Activated CD4-positive, alpha-beta T cell treated with anti-CD3 and anti-CD28 coated beads for 36 hours (primary cell): Measurements from ENCODE around the gene NEBL. TPM values are rescaled to one million over a fixed set of nuclear protein-coding genes. Genes with fewer than 3 reads are reported as not detected.

Experiments used
- ATAC-seq: fragments of 200-7000 bp; cut with Tn5 transposase; one replicate; pipeline ENCODE4 v1.10.0; 2021; ENCODE audit warnings: mild to moderate bottlenecking, moderate library complexity
- CTCF ChIA-PET: fragments of 350-600 bp; sonication (Branson Sonifier 250); formaldehyde crosslinking; loops from one replicate; lab custom pipeline; 2021; ENCODE audit warnings: antibody characterized with exemption; lab: Charles Lee
- POLR2A ChIA-PET: fragments of 350-600 bp; sonication (Branson Sonifier 250); formaldehyde crosslinking; loops from one replicate; lab custom pipeline; 2021; ENCODE audit warnings: antibody characterized with exemption, inconsistent platforms; lab: Charles Lee
- DNase-seq: peaks from one replicate; pipeline ENCODE4 v3.0.0-alpha.2; 2020
- H3K27ac Mint-ChIP-seq: one replicate; pipeline ENCODE4 v1.8.0; 2021; ENCODE audit warnings: mixed read lengths
- H3K27me3 Mint-ChIP-seq: one replicate; pipeline ENCODE4 v1.8.0; 2021; ENCODE audit warnings: mixed read lengths
- H3K36me3 Mint-ChIP-seq: one replicate; pipeline ENCODE4 v1.8.0; 2021; ENCODE audit warnings: low read depth, mixed read lengths
- H3K4me1 Mint-ChIP-seq: one replicate; pipeline ENCODE4 v1.8.0; 2021; ENCODE audit warnings: mixed read lengths
- H3K4me3 Mint-ChIP-seq: one replicate; pipeline ENCODE4 v1.8.0; 2021; ENCODE audit warnings: mild to moderate bottlenecking, moderate library complexity, mixed read lengths
- H3K9me3 Mint-ChIP-seq: one replicate; pipeline ENCODE4 v1.8.0; 2021; ENCODE audit warnings: low read depth, mixed read lengths
- intact Hi-C, 2 experiments: fragments of 100-400 bp; cut with DNase I in 1 of 2; cut with micrococcal nuclease in 1 of 2; formaldehyde crosslinking; loops; one replicate each; pipeline versions ENCODE4 v1.14.2 to v1.15.1; 2022 to 2024; cut with DNase I, micrococcal nuclease
- total RNA-seq, 2 experiments: library from RNA; stranded (reverse); gene quantifications; one replicate each; pipeline ENCODE4 v1.2.3, GENCODE V29; 2021

The NEBL gene
- total RNA-seq, 2 experiments from 2014 or later, result 0.04 to 0.05 TPM

DNA sequence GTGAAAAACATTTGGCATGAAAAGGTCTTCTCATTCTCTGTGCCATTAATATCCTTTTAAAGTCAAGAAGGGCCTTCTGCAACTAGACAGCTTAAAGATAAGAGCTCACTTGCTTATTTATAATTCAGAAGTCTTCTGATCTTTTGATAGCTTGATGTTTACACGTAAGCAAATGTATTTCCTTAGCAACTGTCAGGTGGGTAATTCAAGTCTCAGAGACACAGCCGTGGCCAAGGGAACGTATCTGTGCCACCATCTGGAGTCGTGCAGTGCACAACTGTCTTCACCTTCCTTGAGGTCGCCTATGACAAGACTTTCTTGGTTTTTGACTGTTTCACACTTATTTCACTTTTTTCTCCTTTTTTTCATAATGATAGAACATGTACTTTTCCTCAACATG lies 4.0 kb upstream of the NEBL start:
- POLR2A ChIA-PET, result interaction anchor here (0.6 kb wide), 1 partner anchor 13 kb away, joined by 4 read pairs; no protein-coding TSS in a partner anchor
- H3K4me3 Mint-ChIP-seq, result no peak overlapping the region
- H3K27me3 Mint-ChIP-seq, result no peaks in the 10 kb centered on the region
- ATAC-seq (no peak), DNase-seq (no peak)
- H3K36me3 Mint-ChIP-seq, result no peaks in the 10 kb centered on the region
- no peak overlapping the region for H3K27ac Mint-ChIP-seq
- intact Hi-C loops, result no loop called here
- no peaks in the 10 kb centered on the region for H3K4me1 Mint-ChIP-seq
- H3K9me3 Mint-ChIP-seq, result peaks cover 8% of the 10 kb centered on the region
- CTCF ChIA-PET, result interaction anchor here (0.7 kb wide), 1 partner anchor 464 kb away, joined by 4 read pairs; no protein-coding TSS in a partner anchor

DNA sequence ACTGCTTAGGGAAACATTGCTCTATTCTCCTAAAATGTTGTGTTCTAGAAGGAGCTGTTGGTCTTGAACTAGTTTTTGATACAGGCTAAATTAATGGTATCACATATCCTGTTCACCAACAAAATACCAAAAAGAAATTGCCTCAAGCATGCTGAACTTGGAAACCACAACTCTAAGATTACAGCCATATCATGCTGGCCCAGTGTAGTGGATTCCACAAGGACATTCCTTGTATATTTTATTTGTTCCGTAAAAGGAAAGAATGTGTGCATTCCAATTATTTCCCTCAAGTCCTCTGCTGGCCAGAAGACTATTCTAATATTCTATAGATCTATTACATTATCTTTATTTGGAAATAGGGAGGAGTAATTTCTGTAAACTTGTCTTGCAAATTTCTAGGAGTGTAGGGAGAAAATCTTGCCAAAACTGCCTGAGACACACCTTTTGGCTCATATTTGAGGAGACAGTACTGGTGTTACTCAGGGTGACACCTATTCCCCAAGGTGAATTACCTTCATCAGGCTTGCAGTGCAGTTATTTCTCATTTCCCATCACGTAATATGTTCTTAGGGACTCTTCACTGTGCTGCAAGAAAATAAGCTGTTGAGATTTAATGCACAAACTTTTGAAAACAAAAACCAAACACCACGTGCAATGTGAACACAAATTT lies 1.9 kb upstream of the NEBL start:
- ChIA-PET POLR2A (no interaction called here), CTCF (no interaction called here)
- Mint-ChIP-seq H3K9me3 (peaks cover 5% of the 10 kb centered on the region), H3K27me3 (no peaks in the 10 kb centered on the region), H3K4me1 (no peaks in the 10 kb centered on the region), H3K4me3 (no peak overlapping the region), H3K27ac (no peak overlapping the region), H3K36me3 (no peaks in the 10 kb centered on the region)
- DNase-seq, result no peak
- intact Hi-C loops, result no loop called here
- ATAC-seq, result no peak

DNA sequence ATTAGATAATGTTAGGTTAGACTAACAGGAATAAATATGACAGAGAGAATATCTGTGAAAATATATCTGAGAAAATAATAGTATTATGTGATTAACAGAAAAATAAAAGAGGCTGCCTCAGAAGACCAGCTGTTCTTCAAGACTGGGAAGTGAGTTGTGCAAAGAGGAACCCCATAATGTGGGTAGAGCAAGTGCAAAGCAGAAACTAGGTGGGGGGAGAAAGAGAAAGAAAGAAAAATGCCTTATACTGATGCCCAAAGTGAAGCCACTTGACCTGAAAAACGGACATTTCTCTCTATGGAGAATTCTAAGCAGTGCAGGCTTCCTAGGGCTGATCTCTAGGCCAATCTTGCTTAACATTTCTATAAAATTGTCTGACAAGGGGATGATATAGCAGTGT lies 3.8 kb downstream of the NEBL start:
- Mint-ChIP-seq H3K27me3 (peaks cover 10% of the 10 kb centered on the region), H3K4me1 (no peaks in the 10 kb centered on the region), H3K4me3 (no peak overlapping the region), H3K36me3 (no peaks in the 10 kb centered on the region), H3K9me3 (no peaks in the 10 kb centered on the region), H3K27ac (no peak overlapping the region)
- ATAC-seq (no peak), DNase-seq (no peak)
- intact Hi-C loops, result no loop called here
- ChIA-PET POLR2A (no interaction called here), CTCF (no interaction called here)

DNA sequence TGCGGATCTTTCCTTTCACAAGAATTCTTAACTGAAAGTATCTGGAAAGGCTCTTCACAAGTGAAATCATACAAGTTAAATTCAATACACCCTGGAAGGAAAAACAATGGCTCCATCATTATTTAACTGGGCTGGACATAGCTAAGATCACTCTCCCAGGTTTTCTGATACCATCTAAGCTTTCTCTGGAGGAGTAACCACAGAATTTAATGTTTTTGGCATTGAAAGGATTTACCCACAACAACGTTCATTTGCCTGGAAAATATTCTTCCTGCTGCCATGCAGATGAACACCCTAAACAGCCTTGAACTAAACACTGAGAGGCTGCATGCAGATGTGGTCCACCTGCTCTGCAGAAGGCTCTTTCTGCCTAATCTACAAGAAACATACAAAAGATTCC lies 4.3 kb downstream of the NEBL start:
- ChIA-PET POLR2A (interaction anchor here (0.6 kb wide), 1 partner anchor 251 kb away, joined by 4 read pairs; no protein-coding TSS in a partner anchor), CTCF (no interaction called here)
- ATAC-seq (no peak), DNase-seq (no peak)
- Mint-ChIP-seq H3K4me3 (no peak overlapping the region), H3K4me1 (no peaks in the 10 kb centered on the region), H3K27me3 (peaks cover 10% of the 10 kb centered on the region), H3K27ac (no peak overlapping the region), H3K9me3 (no peaks in the 10 kb centered on the region), H3K36me3 (no peaks in the 10 kb centered on the region)
- intact Hi-C loops, result no loop called here

DNA sequence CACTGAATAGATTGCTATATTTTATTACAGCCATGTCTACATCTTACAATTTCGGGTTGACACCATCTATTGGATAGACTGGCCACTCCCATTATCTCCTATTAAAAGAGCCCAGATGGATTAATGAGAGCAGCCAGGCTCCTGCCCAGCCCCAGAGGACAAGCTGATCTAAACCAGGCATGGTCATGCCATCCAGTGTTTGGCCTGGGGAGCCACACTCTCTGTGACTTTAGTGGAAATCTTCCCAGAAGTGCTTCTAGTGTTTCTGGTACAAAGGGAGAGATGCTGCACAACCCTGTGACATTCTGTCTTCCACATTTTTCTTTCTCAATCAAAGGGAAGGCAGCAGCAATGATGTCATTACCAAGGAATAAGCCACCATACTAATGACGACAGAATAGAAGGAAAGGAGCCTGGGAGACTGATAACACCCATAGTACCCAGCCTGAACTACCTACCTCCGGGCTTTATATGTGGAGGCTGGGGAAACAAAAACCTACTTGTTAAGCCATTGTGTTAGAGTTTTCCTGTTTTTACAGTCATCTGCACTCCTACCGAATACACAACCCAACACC lies 5.0 kb downstream of the NEBL start:
- Mint-ChIP-seq H3K4me3 (no peak overlapping the region), H3K27me3 (peaks cover 10% of the 10 kb centered on the region), H3K4me1 (no peaks in the 10 kb centered on the region), H3K27ac (no peak overlapping the region), H3K36me3 (no peaks in the 10 kb centered on the region), H3K9me3 (no peaks in the 10 kb centered on the region)
- intact Hi-C loops, result no loop called here
- ATAC-seq, result no peak
- no peak for DNase-seq
- ChIA-PET POLR2A (no interaction called here), CTCF (no interaction called here)

DNA sequence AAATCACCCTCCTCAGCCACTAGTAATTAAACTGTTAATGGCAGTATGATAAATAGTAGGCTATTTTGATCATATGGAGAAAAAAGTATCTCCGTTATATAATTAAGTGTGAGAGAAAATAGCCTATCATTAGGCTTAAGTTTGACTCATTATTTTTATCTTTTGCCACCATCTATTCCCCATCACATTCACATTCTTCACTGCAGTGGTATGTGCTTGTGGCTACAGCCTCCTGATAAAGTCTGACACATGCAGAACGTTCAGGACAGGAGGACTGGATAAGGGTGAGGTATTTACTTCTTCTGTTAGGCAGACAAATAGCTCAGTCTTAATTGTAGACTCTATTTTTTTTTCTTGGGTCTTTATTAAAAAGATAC lies 5.8 kb downstream of the NEBL start:
- Mint-ChIP-seq H3K9me3 (no peaks in the 10 kb centered on the region), H3K4me3 (no peak overlapping the region)
- CTCF ChIA-PET, result no interaction called here

DNA sequence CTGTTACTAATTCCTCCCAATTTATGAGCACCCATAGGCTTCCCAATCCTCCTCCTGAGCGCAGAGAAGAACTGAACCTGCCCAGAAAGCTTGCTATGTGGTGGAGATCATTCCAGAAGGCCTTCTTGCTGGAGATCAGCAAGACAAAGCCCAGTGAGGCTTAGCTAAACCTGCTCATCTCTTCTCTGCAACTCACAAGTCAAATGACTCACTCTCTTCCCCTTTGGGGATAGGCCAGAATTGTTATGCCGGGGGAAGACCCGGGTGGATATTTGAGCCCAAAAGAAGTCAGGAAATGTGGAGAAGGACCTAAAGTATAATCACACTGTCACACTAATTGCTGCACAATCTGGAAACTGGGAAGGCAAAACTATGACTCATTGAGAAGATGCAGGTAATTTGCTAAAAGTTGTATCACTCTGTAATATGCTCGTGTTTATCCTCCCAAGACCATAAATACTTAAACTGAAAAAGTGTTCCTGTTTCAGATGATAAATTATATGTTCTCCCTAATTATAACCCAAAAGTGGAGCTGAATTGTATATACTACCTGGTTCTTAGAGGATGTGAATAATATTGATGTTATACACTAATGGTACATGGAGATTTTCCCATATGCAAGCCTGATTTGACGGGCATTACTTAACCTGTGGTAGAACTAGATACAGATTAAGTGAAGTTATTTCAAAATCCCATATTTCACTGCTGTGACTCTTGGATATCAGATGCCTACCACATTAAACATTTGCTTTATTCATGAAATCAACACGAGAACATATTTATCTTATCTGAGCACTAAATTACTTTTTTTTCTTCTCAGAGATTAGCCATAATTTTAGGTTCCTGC lies 6.4 kb downstream of the NEBL start:
- Mint-ChIP-seq H3K27ac (no peak overlapping the region), H3K27me3 (peaks cover 10% of the 10 kb centered on the region), H3K4me3 (no peak overlapping the region), H3K36me3 (no peaks in the 10 kb centered on the region), H3K4me1 (no peaks in the 10 kb centered on the region), H3K9me3 (no peaks in the 10 kb centered on the region)
- no peak for DNase-seq
- POLR2A ChIA-PET, result no interaction called here
- CTCF ChIA-PET, result no interaction called here
- intact Hi-C loops, result no loop called here
- ATAC-seq, result no peak

More for the DNA sequence above, 5.8 kb downstream of the NEBL start:
- DNase-seq, result no peak
- no peaks in the 10 kb centered on the region for H3K4me1 Mint-ChIP-seq
- ATAC-seq, result no peak
- H3K27me3 Mint-ChIP-seq, result peaks cover 10% of the 10 kb centered on the region
- POLR2A ChIA-PET, result no interaction called here
- no peak overlapping the region for H3K27ac Mint-ChIP-seq
- intact Hi-C loops, result no loop called here
- no peaks in the 10 kb centered on the region for H3K36me3 Mint-ChIP-seq

DNA sequence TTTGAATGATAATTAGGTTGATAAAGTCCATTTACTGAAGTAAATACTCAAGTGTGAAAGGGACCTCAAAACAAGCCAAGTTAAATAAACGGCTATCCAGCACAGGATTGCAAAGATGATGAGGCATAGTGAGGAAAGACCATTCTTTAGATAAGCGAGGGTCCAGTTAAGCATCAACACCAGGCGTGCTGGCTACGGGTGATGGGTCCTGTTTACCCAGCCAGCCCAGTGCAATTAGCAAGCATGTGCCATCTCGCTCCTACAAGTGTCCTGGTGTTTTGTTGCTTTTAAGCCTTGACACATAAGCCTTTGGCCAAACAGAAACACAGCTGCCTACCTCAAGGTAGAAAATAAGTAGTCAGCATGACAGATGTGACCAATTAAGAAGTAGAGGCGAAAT lies 7.1 kb downstream of the NEBL start:
- CTCF ChIA-PET, result no interaction called here
- DNase-seq, result no peak
- no peaks in the 10 kb centered on the region for H3K9me3 Mint-ChIP-seq
- H3K27me3 Mint-ChIP-seq, result peaks cover 10% of the 10 kb centered on the region
- intact Hi-C loops, result no loop called here
- no peaks in the 10 kb centered on the region for H3K36me3 Mint-ChIP-seq
- H3K4me3 Mint-ChIP-seq, result no peak overlapping the region
- POLR2A ChIA-PET, result no interaction called here
- ATAC-seq, result no peak
- no peak overlapping the region for H3K27ac Mint-ChIP-seq
- H3K4me1 Mint-ChIP-seq, result no peaks in the 10 kb centered on the region

DNA sequence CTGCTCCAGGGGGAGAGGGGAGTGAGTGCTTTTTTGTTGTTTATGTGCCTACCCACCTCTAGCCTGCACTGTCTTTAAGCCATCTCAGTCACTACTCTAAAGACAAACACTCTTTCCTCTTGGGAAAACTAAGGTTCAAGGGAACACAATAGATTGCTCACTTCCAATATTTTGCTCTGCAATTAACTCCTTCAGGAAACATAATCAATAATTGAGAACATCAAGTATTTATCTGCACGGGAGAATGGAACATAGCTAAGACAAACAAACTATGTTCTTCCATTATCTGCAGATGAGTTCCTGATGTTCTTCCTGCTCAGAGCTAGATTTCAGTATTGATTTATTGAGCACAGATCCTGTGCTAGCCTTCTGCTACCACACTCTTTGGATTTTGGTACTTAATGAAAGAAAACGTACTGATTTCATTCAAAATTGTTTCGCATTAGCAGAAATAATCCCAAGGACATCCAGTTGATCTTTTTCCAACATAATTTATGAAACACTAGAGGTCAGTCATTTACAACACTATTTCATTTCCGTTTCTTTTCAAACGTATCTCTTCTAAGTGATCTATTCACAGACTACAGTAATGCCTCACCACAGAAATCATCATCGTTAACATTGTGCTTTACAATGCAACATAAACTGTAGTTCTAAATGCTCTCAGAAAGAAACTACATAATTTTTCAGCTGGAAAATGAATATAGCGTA lies 8.3 kb downstream of the NEBL start:
- H3K4me3 Mint-ChIP-seq, result no peak overlapping the region
- H3K27ac Mint-ChIP-seq, result no peak overlapping the region
- ChIA-PET POLR2A (no interaction called here), CTCF (no interaction called here)
- peaks cover 10% of the 10 kb centered on the region for H3K27me3 Mint-ChIP-seq
- H3K36me3 Mint-ChIP-seq, result no peaks in the 10 kb centered on the region
- DNase-seq, result no peak
- H3K4me1 Mint-ChIP-seq, result no peaks in the 10 kb centered on the region
- ATAC-seq, result no peak
- intact Hi-C loops, result no loop called here
- no peaks in the 10 kb centered on the region for H3K9me3 Mint-ChIP-seq

DNA sequence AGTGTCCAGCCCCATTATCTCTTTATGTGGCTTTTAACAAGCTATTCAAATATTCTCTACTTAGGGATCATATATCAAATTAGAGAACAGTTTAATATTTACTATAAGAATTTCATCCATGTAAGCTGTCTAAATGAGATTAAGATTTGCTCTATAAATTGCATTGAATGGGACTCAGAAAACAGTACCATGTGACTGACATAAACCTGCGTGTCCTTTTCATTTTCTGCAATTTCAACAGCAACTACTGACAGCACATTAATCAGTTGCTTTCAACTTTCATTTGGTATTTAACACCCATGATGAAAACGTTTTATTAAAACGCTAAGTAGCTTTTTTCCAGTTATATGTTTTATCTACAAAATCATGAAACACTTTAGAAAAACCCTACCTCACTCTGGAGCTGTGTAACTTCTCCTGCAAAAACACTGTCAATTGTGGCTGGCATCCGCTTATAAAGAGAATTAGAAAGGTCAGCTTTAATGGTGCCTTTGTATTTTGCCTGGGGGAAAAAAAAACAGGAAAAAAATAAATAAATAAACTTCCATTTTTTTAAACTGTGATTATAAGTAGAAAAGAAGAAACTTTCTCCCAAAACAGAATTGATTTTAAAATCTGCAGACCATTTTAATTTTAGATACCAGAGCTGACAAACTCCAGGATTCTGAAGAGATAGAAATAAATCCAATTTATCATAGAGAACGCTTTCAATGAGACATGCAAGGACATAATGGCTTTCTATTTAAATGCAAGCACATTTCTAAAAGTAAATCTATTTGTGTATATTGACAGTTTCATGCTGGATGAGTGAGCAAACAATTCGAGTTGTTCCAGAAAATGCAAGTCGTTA lies 9.2 kb downstream of the NEBL start:
- ATAC-seq, result no peak
- Mint-ChIP-seq H3K36me3 (no peaks in the 10 kb centered on the region), H3K4me3 (no peak overlapping the region), H3K27ac (no peak overlapping the region), H3K4me1 (no peaks in the 10 kb centered on the region), H3K27me3 (peaks cover 9% of the 10 kb centered on the region), H3K9me3 (no peaks in the 10 kb centered on the region)
- DNase-seq, result no peak
- POLR2A ChIA-PET, result interaction anchor here (0.6 kb wide), 2 partner anchors 13 to 354 kb away, joined by 3 to 4 read pairs; no protein-coding TSS in a partner anchor
- intact Hi-C loops, result no loop called here
- CTCF ChIA-PET, result interaction anchor here (1.0 kb wide), 1 partner anchor 57 kb away, joined by 3 read pairs; no protein-coding TSS in a partner anchor

DNA sequence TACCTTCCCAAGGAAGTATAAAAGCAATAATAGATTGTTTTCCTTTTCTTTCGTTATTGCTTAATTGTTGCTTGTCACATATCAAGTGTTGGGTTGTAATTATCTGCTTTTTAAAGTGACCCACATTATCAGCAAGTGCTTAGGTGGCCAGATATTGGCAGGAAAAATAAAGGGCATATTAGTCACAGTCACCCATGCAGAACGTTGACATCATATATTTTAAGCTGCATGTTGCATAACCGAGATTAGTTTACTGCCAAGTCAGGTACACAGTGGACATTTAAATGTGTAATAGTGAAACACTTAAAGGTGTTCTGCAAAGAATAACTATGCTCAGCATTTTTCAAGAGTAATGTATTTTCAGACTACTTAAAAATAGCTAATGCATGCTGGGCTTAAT lies 11.4 kb downstream of the NEBL start:
- H3K27ac Mint-ChIP-seq, result no peak overlapping the region
- ATAC-seq (no peak), DNase-seq (no peak)
- ChIA-PET CTCF (interaction anchor here (0.5 kb wide), 1 partner anchor 602 kb away, joined by 3 read pairs; no protein-coding TSS in a partner anchor), POLR2A (no interaction called here)
- H3K36me3 Mint-ChIP-seq, result no peaks in the 10 kb centered on the region
- intact Hi-C loops, result no loop called here
- no peak overlapping the region for H3K4me3 Mint-ChIP-seq
- H3K27me3 Mint-ChIP-seq, result peaks cover 4% of the 10 kb centered on the region
- no peaks in the 10 kb centered on the region for H3K9me3 Mint-ChIP-seq
- no peaks in the 10 kb centered on the region for H3K4me1 Mint-ChIP-seq
